GM19463 (cell line): ENCODE data around the gene CLBA1.
A peak's percentile ranks its signal among the peaks of the same experiment; 100 is the strongest.

Experiments
- ATAC-seq: cut with Tn5 transposase; IDR thresholded peaks from one replicate; pipeline ENCODE4 v1.9.1; 2021; ENCODE audit warnings: mild to moderate bottlenecking, moderate library complexity; ENCODE audit not compliant: unreplicated experiment

The CLBA1 gene

DNA sequence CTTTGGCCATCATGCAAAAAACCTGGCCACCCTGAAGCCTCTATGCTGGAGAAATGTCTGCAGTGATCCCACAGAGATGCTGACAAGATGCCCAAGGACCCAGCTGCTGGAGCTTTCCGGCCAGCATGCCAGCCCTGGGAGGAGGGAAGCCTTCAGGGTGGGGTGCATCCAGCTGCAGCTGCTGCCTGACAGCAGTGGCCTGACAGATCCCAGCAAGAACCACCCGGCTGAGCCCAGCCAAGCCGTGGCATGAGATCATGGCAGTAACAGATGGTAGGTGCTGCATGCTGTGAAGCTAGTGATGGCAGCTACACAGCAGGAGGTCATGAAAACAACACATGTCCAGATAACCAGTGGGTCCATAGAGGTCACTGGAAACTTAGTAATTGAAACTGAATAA is 13.8 kb downstream of the CLBA1 start:
- ATAC-seq = no peak

DNA sequence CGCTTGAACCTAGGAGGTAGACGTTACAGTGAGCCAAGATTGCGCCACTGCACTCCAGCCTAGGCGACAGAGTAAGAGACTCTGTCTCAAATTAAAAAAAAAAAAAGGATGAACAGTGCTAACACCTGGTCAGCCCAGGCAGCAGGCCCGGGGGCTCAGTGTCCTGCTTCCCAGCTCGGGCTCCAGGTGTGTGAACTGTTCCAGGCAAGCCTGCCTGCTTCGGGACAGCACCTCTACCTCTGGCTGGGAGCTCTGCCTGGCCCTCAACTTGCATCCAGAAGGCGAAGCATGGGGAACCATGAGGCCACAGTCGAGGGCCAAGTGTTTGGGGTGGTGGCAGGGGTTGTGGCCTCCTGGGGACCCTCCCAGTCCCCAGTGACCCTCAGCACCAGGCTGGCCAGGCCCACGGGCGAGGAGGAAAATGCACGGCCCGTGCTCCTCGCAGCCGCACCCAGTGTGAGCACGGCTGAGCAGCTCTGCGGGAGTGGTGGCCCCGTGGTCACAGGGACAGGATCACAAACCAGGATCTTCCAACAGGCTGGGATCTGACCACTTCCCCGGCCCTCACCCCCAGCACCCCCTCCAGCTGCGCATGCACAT is 19.8 kb downstream of the CLBA1 start:
- no peak for ATAC-seq

DNA sequence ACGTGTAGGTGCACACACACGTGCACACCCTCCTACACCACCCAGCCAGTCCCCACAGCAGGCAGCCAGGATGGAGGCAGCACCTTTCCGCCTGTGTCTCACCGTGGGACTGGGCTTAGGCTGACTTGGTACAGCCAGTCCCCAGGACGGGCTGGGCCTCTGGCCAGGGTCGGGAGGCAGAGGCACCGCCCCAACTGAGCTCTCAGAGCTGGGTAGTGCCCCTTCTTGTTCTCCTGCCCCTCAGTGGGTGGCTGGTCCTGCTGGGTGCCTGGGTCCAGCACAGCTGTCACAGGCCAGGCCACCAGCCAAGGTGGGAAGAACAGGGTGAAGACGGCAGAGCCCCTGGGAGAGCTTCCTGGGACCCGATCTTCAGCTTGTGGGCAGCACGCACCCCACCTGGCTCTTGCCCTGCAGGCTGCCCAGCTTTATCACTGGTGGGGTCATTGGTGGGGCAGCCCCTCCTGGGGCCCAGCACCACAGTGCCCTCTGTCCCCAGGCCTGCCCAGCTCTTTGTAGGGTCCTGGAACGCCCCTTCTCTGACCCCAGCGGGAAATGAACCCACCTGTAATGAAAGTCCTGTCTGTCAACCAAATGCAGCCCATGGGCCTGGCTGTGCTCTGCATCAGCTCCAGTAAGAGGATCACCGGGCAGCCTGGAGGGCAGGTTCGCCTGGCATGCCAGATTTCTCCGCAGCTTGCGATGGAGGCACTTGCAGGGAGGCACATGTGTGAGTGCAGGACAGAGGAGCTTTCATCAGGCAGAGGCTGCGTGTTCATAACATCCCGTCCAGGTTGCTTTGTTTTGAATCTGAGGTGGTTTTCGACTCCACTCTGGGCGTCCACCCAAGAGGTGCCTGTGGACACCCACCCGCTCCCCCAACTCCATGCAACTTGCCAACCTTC is 20.6 kb downstream of the CLBA1 start:
- no peak for ATAC-seq

DNA sequence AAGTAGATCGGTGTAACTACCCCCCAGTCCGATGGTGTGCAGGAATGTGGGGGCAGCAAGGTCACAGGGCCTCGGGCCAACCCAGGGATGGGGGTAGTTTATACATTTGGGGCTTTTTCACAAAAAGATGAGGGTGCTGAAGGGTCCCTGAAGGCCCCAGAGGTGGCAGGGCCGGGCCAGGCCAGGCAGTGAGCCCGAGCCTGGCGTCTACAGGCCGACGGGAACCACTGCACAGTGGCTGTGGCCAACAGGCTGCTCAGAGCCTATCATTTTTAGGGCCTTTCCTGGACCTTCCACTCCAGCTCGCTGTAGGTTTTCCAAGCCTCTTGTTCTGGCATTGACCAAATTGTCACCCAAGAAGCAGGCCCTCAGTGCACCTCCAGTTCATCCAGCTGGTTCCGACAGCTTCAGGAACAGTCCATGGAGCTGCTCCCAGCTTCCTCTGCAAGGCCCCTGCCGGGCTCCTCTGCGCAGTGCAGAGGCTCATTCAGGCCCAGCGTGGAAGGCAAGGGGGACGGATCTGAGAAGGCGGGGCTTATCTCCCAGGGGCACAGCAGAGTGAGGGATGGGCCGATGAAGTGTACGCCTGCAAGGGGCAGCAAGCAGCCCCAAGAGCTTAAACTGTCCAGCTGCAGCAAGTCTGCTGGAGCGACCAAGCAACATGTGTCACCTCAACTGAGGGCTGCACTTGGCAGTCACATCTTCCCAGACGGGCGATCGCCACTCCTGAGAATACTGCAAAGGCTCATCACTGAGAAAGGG is 21.4 kb downstream of the CLBA1 start:
- ATAC-seq = no peak

DNA sequence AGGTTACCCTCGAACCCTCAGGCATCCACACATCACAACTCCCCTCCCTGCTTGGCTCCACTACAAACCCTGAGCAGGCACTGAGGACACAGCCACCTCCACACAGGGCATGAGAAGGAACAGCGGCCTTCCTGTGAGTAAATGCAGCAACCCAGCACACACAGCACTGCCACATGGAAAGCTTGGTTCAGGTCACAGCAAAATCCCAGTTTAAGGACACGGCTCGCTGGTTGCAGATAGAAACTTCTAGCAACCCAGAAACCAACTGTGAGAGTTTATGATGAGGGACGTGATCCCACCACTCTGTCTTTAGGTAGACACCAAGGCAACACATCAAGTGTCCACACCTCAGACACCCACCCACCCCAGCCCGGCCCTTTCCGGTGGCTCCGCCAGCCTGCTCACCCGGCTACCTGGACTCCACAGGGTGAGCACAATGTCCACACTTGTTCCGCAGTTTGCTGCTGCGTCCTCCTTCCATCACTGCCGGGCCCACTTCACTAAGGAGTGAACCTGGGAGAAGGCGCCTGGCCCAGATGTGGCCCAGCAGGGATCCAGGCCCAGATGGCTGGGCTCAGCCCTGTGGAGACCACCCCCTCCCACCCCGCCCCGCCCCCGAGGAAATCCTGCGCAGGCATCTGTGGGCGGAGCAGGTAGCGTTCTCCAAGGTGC is 22.1 kb downstream of the CLBA1 start:
- no peak for ATAC-seq

DNA sequence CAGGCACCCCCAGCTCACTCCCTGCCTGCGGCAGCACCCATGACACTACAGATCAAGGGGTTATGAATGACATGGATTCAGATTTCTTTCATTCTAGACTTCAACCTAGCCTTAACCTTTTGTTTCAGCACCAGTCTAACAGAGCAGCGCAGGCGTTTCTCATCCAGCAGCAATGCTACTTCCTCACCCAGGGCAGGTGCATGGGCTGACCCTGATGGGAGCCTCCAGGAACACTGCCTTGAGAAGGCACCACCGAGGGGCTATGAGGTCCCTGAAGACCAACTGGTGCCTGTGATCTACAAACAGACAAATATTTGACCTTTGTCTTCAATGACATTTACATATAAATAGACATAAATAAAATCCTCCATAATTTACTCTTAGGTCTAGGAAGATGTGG is 24.5 kb downstream of the CLBA1 start:
- ATAC-seq = no peak

DNA sequence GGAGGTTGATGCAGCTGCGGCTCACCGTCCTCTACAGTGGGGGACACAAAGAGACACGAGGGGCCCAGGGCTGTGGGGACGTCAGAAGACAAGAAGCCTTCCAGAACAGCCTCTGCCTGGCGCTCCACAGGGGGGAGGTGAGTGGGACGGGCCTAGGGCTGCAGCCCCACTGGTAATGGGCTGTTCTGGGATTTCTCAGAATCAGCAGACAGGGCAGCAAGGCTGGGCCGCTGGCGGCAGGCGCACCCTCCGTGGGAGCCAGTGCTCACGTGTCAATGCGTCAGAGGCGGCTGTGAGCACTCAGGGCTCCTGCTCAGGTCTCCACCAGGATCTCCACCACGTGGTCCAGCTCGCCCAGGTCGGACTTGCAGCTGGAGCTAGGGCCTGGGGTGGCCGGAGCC is 25.3 kb downstream of the CLBA1 start:
- ATAC-seq = no peak

DNA sequence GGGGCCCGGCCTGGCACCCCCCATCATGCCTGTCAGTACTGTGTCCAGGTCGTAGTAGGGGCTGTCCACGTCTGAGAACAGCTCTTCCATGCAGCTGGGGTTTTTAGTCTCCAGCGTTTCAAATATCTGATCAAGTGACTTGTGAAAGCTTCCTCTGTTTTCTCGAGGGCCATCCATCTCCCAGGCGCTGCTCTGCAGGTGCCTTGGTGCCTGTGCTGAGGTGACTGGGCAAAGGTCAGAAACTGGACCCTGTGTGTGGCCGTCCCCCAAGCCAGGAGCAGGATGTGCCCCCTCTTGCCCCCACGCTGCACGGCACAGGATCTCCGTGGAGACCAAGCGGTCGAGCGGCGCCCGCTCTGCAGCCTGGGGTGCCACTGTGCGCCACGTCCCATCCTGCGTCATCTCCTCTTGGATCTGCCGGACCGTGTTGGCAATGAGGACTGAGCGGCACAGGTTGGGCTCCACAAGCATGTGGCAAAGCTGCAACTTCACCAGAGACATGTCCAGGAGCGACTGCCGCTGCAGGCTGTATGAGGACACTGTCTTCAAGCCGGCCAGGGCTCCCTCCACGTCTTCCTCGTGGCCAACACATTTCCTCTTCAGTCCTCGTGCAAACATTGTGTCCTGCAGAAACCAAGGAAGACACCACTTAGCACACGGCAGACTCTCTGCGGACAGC is 25.9 kb downstream of the CLBA1 start:
- ATAC-seq = no peak

DNA sequence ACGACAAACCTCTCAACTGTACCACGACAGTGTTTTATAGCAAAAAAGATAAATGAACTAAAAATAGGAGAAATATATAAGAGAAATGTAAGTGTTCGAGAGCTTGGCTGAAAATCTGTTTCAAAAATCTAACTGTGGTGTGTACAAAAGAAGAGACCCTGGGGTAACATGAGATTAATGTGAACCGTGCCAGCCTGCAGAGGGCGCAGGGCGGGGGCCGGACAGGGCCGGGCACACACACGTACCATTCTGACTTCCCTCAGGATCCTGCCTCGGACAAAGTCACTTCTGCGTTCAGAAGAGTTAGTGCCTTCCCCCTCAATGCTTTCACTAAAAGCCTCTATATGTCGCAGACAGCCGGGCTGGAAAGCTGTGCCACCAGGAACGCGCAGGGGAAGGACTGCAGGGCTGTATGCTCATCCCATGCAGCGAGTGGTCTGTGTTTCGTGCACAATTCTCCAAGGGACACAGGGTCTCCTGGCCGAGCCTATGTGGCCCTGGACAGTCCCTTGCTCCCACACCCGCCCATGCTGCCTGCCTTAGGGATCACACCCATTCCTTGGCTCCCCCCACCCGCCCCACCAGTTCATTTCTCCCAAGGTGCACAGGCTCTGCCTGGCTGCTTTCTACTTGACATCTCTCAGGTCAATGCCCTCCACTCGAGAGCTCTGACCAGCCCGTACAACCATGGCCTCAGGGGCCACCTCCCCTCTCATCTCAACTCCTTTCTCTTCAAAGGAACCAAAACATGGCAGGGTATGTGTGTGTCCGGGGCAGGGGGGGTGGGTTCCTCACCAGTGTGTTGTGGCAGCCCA is 26.8 kb downstream of the CLBA1 start:
- ATAC-seq = no peak

DNA sequence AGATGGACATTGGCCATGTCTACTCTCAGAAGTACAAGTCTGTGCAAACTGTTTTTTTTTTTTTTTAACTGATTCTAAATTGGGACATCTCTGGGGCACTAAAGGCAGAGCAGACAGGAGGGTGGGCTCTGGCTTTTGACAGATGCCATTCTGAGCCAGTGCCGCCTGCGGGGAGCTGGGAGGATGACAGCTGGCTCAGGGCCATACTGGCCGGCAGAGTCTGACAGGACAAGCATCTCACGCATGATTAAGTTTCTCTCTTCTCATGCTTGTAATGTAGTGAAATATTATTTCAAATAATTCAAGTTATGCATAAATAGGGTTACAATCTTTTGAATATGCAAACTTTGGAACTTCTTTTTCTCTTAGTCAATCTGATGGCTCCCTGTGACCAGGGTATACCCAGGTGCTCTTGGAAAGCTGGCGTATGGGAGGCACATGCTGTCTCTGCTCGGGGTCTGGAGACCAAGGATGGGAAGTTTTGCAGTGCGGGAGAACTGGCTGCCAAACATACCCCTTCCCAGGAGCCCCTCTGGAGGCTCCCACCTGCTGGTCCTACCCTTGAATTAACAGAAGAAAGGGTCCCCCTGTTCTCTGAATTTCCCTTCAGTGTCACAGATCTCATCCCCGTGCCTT is 27.7 kb downstream of the CLBA1 start:
- ATAC-seq = no peak

DNA sequence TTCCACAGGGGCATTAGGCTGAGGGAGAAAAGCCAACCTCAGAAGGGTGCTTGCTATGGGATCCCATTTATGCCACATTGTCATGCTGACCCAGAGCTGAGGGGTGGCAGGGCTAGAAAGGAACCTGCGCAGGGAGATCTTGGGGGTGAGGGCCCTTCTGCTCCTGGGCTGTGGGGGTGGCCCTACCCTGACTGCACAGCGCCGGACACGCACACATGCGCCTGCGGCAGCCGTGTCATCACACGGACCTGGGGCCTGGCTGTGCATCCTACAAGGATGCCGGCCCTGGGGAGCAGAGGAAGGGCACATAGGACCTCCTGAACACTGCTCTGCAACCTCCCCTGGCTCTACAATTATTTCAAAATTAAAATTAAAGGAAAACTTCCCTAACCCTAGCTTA is 28.4 kb downstream of the CLBA1 start:
- no peak for ATAC-seq

DNA sequence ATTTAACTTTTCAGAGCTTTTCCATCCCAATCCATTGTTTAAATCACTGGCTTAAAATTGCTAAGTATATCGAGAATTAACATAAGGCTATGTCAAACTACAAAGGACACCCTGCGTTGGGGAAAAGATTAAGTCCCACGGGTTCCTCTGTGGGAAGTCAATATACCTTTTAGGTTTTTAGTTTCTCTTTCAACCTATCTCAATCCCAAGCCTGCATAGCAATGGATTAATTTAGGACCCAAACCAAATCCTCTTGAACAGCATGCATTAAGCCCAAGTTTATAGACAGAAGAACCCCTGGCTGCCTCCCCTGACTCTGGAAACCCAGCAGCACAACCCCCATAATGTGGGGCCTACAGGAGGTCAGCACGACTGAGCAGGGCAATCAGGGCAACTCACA is 29.0 kb downstream of the CLBA1 start:
- ATAC-seq = no peak

DNA sequence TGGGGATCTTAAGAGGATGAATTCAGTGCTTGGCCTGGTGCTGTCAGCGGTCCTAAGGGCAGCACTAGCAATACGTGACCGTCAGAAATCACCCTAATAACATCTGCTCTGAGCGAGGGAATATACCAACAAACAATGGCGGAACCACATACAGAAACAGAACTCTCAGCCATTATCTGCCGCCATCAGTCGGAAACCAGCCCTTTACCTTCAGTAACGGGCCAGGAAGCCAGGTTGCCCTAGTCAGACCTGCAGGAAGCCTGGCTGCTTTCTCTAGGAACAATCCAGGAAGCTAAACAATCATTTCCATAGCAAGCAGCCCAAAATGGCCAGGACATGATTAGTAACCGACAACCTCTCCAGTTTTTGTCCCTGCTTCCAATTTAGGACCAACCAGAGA is 29.7 kb downstream of the CLBA1 start:
- no peak for ATAC-seq

DNA sequence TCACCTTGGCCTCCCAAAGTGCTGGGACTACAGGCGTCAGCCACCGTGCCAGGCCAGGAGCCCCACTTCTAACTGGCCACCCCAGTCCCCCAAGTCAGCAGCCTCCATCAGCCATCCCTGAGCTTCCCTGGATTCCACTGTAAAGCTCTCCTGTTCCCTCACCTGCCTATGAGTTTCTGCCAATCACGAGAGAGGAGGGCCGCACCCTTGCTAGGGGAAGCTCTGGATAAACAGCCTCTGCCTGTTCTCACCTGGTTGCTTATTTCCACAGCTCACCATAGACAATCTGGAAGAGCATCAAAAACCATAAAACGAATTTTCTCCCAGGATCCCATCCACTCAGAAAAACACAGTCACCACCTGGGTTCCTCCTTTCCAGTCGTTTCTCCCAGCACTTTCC is 30.3 kb downstream of the CLBA1 start:
- ATAC-seq = no peak

DNA sequence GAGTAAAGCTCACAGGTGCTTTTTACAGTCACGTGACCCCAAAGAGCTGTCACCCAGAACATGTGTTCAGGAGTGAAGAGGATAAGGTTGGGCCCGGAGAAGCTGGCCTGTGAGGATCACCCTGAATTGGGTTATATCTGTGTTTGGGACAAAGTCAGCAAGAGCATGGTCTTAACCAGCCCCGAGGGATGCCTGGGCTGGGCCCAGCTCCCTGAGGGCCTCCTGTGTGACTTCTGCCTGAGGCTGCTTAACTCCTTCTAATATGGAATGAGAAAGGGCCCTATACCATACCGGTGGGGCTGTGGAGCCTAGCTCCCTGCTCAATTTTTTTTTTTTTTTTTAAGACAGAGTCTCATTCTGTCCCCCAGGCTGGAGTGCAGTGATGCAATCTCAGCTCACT is 32.8 kb downstream of the CLBA1 start:
- no peak for ATAC-seq

DNA sequence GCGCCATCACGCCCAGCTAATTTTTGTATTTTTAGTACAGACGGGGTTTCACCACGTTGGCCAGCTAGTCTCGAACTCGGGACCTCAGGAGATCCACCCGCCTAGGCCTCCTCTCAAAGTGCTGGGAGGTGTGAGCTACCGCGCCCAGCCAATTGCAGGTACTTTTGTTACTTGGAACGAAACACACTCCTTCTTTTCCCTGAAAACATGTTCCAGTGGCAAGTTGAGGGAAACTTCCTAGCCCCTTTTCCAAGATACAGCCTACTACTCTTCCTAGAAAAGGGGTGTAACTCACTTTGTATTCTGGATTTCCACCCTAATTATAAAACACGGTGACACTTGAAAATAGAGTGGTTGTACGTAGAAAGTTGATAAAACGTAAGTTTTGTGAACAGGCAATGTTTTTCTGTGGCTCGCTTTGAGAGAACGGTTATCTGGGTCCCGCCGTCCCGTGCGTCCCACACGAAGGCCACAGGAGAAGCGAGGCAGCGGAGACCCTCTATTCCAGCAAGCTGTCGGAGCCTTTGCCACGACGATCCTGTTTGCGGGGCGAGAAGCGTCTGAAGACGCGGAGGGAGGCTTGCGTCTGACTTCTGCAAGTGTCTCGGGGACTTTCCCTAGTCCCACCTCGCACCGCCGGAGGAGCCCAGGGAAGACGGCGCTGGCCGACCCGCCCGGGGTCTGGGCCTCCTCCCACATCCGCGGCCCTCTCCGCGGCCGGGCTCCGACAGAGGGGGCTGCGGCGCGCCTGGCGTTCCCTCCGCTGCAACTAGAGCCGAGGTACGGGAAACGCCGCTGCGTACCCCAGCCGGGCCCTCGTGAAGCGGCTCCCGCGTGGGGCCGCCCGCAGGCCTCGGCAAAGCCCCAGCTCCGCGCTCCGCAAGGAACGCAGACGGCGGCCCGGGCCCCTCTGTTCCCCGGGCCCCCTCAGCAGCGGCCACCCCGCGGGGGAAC is 34.5 kb downstream of the CLBA1 start:
- peak; percentile 18 for ATAC-seq

DNA sequence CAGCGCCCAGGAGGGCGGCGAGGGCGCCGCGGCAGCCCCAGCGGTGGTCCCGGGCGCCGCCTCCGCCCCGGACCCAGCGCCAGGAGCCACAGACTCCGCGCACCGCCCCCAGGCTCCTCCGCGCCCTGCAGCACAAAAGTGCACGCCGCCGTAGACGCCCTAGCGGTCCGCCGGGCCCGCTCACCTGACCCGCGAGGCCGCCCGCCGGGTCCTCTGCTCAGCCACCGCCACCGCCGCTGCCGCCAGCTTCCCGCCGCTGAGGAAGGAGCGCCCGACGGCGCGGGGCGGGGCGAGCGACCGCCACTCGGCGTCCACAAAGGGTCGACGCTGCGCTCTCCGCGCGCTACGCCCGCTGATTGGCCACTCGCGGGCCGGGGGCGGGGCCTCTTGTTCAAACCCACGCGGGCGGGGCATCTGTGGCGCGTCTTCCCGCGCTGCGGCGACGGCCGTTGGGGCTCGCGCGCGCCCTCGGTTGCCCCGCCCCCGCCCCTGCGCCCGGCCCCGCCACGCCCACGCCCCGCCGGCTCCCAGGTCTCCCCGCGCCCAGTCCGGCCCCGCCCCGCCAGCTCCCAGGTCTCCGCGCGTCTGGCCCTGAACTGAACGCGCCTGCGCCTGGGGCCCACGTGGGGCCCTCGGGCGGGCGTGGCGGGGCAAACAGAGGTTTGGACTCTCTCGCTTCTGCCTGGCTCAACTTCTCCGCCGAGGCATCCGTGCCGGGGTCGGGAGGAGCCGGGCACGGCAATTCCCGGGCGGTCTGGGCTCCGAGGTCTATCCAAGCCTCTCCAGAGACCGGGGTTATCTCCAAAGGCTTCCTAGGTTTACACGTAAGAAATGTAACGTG is 35.4 kb downstream of the CLBA1 start, which contains the start of gene CDCA4:
CDCA4 (minus strand) TSS at position 269 of the 841 bp plus-strand sequence. CDS start 9,154 bp downstream, outside the sequence.
- peak; percentile 69 for ATAC-seq
